GM21360 (cell line): Measurements from ENCODE around the gene TARBP2.

ENCODE experiments used
- ATAC-seq: cut with Tn5 transposase; IDR thresholded peaks from one replicate; pipeline ENCODE4 v1.9.1; 2021; ENCODE audit warnings: mild to moderate bottlenecking, moderate library complexity; ENCODE audit not compliant: unreplicated experiment

TARBP2 gene

GRCh38 chr12:53493610-53494391 lies 7.3 kb upstream of the TARBP2 start:
- ATAC-seq, result no peak

- no peak for ATAC-seq
These were observed 5.0 kb upstream of the TARBP2 start for GRCh38 chr12:53495903-53496751.

GRCh38 chr12:53496752-53497032 lies 4.4 kb upstream of the TARBP2 start:
- ATAC-seq, result no peak

GRCh38 chr12:53497461-53497860 lies 3.6 kb upstream of the TARBP2 start:
- ATAC-seq, result no peak

GRCh38 chr12:53498235-53498630 lies 2.9 kb upstream of the TARBP2 start:
- ATAC-seq, result no peak

- ATAC-seq, result no peak
These were observed 1.6 kb upstream of the TARBP2 start, which contains the start of gene MAP3K12 for GRCh38 chr12:53499266-53500141. MAP3K12 (minus strand) TSS chr12:53499458; CDS start chr12:53487391, 12,067 bp downstream.

GRCh38 chr12:53500142-53500775 lies 824 bp upstream of the TARBP2 start:
- ATAC-seq, result no peak

- ATAC-seq, result no peak
These were observed 615 bp downstream of the TARBP2 start for GRCh38 chr12:53501615-53502181.

GRCh38 chr12:53502331-53502730 lies 1.2 kb downstream of the TARBP2 start:
- no peak for ATAC-seq

GRCh38 chr12:53502983-53503728 lies 2.1 kb downstream of the TARBP2 start:
- no peak for ATAC-seq

GRCh38 chr12:53504004-53504920 lies 3.2 kb downstream of the TARBP2 start:
- ATAC-seq, result no peak

- ATAC-seq, result no peak
These were observed 4.0 kb downstream of the TARBP2 start for GRCh38 chr12:53505086-53505485.

- ATAC-seq, result no peak
These were observed 4.7 kb downstream of the TARBP2 start for GRCh38 chr12:53505555-53506449.

- no peak for ATAC-seq
These were observed 5.3 kb downstream of the TARBP2 start for GRCh38 chr12:53506450-53506785.

- ATAC-seq, result no peak
These were observed 6.0 kb downstream of the TARBP2 start, which contains the start of gene NPFF for GRCh38 chr12:53506881-53507602. NPFF (minus strand) TSS chr12:53507484; CDS start chr12:53507474, 10 bp downstream.

GRCh38 chr12:53507603-53507885 lies 6.5 kb downstream of the TARBP2 start:
- ATAC-seq, result no peak

GRCh38 chr12:53508534-53509170 lies 7.6 kb downstream of the TARBP2 start:
- peak; percentile 79 for ATAC-seq
